GM19467 (cell line): ENCODE results near the gene ACTA2.

Experiments
- ATAC-seq: cut with Tn5 transposase; IDR thresholded peaks from one replicate; pipeline ENCODE4 v1.9.1; 2021; ENCODE audit warnings: mild to moderate bottlenecking, moderate library complexity; ENCODE audit not compliant: unreplicated experiment

ACTA2 gene

DNA sequence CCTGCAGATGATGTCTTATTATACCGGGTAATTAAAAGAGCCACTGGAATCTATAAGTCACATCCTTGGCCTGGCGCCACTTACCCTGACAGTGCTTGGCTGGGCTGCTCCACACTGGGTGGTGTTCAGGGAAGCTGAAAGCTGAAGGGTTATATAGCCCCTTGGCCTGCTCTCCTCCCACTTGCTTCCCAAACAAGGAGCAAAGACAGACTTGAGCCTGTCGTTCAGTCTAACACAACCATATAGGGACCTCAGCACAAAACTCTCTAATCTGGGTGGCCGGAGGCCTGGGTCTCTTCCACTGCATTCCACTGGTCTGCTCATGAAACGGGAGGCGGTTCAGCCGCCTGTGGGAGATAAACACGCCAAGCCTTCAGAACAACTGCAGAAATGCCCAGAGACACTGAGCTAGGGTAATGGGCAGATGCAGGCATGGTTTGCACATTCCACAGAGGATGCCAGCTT is at the start of gene ACTA2:
TSS of gene ACTA2 (minus strand) at position 127 of the 465 bp plus-strand sequence. CDS start 3,843 bp downstream, outside the sequence.
- no peak for ATAC-seq

DNA sequence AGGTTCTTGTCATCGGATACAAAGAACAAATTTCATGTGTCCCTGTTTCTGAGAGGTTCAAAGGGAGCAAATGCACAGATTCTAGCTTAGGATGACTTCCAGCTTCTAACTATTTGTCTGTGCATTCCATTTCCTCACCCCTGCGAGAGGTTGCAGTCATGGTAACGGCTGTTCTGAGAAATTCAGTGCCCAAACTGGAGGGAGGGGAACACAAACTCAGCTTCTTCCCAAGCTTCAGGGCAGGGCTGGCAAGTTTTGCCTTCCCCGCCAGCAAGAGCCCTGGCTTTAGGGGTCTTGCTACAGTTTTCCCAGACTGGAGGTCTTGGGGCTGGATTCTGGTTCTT is 49.1 kb upstream of the ACTA2 start:
- no peak for ATAC-seq

DNA sequence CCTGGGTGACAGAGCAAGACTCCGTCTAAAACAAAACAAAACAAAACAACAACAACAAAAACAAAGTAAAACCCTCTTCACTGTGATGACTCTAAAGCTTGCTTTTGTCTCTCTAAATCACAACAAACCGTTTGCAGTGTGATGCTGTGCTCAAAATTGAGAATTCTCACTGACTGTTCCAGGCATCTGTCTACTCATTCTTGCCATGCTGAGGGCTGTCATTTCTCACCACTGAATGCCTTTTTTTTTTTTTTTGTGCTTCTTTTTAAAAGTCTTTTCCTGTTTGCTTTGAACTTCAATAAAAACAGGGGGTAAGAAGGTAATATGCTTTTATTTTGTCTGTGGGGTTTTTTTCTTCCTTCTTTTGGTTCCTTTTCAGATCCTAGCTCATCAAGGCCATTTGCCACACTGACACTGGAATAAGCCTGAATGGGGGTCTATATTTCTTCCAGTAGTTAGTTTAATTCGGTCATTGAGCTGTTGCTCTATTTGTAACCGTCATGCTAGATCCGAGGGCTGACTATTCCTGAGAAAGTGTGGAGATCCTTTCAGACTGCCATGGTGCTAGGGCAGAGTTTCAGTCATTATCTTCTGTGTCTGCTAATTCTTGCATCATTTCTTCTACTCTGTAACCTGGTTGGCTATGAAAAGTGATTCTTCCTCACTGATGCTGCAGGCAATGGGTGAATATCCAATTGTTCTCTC is 48.6 kb upstream of the ACTA2 start:
- peak; percentile 35 for ATAC-seq

DNA sequence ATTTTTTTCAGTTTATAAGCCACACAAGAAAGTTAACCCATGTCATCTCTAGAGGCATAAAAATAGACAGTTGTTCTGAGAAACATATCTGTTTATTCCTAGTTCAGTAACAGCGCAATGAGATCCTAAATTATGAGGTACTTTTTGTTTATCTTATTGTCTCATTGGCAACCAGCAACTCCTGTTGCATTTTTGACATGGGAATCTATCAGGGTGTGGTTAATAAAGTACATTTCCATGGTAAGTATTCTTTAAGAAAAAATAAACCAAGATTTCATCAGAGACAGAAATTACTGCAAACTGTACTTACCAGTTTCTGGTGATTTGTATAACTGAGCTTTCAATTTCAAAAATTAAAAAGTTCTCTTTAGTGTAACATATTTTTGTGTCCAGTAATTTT is 47.1 kb upstream of the ACTA2 start:
- no peak for ATAC-seq

DNA sequence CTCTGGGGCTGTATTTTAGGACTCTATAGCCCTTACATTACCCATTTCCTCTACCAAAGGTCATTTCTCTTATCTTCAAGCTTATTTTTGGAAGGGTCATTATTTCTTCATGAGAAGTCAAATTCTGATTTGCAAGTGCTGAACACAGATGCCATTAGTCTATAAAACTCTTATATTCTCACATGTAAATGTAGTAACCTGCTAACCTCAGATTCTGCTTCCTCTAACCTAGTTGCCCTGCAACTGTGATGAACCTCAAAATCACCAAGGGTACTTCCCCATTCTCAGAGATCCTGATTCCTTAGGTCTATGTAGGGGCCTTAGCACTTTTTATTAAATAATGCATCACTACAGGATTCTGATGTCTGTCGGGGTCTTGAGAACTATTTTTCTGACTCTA is 44.4 kb upstream of the ACTA2 start:
- no peak for ATAC-seq

DNA sequence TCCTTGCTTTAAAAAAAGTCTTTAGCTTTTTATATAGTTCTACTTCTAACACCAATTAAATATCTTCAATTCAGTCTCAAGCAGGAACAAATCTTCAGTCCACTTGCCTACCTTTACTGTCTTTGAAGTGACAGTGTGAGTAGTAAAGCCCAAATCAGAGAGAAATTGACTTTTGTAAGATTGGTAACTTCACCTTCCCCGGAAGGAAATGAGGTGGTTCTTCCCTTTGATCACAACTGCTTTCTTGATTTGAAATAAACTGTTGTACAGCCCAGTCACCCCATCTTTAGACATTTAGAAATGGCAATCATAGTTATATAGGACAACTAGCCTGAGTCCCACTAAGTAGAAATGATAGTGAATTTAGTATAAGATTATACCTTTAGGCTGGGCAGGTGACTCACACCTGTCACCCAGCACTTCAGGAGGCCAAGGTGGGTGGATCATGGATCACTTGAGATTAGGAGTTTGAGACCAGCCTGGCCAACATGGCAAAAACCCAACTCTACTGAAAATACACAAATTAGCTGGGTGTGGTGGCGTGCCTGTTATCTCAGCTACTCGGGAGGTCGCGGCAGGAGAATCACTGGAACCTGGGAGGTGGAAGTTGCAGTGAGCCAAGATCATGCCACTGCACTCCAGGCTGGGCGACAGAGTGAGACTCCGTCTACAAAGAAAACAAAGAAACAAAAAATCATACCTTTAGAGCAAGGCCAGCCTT is 42.7 kb upstream of the ACTA2 start:
- no peak for ATAC-seq

DNA sequence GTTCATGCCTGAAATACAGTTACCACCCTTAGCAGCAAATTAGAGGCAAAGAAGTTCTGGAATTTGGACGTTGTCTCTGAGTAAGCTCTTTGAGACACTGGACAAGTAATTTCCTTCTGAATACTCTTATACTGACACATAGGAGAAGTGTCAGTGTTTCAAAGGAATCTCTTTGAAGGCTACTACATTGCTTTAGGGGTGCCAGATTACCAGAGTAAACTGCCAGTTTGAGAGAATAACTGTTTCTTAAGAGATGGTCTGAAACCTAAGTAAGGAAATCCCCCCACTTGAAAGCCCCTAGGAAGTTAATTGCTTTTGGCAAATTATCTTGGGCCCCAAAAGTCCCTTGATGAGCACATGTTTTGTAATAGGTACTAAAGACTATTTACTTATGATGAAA is 41.4 kb upstream of the ACTA2 start:
- no peak for ATAC-seq

DNA sequence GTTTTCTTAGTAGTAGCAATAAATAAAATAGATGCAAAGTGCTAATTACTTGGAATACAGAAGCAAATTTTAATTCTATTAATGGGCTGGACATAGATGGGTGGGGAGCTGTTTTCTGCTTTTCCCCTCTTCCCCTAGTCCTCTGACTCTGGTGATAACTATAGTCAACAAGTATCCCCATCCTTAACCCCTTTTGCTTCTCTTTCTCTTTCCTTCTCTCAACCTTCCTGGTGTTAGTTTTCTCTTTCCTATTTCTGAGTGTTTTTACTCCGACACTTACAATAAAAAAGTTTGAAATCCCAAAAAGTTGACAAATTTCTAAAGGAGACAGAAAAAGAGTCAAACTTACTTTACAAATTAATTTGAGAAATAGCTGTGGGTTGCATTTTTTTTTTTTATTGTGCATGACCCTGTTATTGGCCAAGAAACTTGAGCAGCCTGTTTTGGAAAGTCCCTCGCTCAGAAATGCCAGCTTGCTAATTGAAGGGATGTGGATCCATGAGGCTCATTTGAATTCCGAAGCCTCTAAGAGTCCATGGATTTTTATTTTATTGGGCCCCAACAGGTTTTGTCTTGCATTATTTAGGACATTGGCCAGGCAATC is 40.5 kb upstream of the ACTA2 start:
- ATAC-seq, result no peak

DNA sequence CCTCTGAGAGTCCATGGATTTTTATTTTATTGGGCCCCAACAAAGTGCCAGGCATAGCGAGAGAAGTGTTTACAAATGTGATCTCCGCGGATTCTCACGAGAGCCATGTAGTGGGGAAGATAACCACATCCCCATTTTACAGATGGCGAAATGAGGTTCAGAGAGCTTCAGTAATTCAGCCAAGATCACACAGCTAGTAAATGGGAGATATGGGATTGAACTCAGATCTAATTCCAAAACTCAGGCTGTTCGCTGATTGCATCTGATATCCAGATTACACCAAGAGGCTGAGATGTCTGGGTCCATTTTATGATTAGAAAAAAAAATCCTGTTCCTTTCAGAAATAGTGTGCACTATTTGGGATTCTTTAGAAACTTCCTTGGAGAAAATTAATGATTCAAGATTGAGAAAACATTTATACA is 39.3 kb upstream of the ACTA2 start:
- no peak for ATAC-seq

DNA sequence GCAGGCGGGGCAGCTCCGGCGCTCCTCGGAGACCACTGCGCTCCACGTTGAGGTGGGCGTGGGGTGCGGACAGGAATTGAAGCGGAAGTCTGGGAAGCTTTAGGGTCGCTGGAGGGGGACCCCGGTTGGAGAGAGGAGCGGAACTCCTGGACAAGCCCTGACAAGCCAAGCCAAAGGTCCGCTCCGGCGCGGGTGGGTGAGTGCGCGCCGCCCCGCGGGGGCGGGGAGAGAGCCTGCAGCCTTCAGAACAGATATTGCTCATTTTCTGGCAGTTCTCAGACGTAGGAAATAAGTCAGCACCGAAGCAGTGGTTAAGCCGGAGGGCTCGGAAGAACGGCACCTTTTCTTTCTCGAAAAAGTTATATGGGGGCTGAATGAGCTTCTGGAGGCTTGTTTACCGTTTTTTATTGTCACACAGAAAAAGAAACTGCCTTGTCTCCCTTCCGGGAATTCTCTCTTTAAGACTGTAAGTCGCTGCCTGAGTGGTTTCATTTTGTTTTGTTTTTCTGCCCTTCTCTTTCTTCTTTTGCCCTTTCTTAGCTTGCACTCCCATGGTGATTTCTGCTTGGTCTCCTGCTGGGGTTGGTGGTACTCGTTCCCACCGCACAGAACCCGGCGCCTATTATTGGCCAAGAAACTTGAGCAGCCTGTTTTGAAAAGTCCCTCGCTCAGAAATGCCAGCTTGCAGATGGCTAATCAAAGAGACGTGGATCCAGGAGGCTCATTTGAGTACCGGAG is 38.8 kb upstream of the ACTA2 start:
- ATAC-seq, result peak; percentile 34

DNA sequence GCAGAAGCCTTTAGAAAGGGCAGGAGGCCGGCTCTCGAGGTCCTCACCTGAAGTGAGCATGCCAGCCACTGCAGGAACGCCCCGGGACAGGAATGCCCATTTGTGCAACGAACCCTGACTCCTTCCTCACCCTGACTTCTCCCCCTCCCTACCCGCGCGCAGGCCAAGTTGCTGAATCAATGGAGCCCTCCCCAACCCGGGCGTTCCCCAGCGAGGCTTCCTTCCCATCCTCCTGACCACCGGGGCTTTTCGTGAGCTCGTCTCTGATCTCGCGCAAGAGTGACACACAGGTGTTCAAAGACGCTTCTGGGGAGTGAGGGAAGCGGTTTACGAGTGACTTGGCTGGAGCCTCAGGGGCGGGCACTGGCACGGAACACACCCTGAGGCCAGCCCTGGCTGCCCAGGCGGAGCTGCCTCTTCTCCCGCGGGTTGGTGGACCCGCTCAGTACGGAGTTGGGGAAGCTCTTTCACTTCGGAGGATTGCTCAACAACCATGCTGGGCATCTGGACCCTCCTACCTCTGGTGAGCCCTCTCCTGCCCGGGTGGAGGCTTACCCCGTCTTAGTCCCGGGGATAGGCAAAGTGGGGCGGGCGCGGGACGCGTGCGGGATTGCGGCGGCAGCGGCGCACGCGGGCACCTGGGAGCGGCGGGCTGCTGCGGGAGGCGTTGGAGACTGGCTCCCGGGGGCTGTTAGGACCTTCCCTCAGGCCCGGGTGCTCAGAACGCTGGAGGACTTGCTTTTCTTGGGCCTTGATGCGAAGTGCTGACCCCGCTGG is 38.0 kb upstream of the ACTA2 start, which contains the start of gene FAS:
TSS of gene FAS (plus strand) at position 415 of the 777 bp plus-strand sequence. CDS start at position 494, 79 bp downstream.
- peak; percentile 48 for ATAC-seq

DNA sequence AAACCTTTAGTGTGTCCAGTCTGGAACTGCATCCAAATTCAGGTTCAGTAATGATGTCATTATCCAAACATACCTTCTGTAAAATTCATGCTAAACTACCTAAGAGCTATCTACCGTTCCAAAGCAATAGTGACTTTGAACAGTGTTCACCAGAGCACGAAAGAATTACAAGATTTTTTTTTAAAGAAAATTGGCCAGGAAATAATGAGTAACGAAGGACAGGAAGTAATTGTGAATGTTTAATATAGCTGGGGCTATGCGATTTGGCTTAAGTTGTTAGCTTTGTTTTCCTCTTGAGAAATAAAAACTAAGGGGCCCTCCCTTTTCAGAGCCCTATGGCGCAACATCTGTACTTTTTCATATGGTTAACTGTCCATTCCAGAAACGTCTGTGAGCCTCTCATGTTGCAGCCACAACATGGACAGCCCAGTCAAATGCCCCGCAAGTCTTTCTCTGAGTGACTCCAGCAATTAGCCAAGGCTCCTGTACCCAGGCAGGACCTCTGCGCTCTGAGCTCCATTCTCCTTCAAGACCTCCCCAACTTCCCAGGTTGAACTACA is 37.3 kb upstream of the ACTA2 start:
- ATAC-seq, result peak; percentile 11

DNA sequence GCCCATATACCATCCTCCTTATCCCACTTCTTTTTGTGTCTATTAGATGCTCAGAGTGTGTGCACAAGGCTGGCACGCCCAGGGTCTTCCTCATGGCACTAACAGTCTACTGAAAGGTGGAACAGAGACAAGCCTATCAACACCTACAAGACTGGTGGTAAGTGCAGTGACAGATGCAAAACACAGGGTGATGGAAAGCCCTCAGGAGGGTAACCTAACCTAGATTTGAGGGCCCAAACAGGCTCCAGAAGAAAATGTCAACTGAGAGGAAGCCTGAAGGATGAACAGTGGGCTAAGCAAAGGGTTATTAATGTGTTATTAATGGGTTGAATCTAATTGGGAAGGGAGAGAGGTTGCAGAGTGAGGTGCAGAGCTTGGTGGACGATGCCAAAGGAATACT is 36.9 kb upstream of the ACTA2 start:
- ATAC-seq, result no peak

DNA sequence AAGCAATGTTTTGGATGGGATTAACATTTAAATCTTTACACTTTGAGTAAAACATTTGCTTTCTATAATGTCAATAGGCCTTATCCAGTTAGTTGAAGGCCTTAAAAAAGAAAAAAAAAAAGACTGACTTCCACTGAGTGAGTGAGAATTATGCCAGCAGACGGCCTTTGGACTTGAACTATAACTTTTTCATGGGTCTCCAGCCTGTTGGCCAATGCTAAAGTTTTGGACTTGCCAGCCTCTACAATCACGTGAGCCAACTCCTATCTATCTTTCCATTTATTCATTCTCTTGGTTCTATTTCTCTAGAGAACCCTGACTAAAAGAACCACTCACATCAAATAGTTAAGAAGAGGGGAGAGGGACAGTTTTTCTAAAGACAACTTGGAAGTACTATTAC is 35.3 kb upstream of the ACTA2 start:
- no peak for ATAC-seq

DNA sequence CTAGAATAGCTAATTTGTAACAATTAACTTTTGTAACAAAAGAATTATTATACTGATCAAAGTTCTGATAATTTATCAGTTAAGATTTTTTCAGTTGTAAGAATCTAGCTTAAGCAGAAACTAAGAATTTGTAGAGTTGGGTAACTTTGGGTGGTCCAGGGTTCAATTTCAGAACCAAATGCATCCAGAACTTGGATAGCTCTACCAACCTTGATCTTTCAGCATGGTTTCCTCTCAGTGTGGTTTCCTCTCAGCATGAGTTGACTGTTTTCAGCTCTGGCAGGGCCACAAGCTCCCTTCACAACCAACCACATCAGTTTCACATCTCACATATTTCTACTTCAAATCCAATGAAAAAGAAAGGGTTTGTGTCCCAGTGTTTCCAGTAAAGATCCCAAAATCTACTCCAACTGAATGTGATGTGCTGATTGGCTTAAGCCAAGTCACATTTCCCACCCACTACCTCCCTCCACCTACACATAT is 34.7 kb upstream of the ACTA2 start:
- no peak for ATAC-seq

DNA sequence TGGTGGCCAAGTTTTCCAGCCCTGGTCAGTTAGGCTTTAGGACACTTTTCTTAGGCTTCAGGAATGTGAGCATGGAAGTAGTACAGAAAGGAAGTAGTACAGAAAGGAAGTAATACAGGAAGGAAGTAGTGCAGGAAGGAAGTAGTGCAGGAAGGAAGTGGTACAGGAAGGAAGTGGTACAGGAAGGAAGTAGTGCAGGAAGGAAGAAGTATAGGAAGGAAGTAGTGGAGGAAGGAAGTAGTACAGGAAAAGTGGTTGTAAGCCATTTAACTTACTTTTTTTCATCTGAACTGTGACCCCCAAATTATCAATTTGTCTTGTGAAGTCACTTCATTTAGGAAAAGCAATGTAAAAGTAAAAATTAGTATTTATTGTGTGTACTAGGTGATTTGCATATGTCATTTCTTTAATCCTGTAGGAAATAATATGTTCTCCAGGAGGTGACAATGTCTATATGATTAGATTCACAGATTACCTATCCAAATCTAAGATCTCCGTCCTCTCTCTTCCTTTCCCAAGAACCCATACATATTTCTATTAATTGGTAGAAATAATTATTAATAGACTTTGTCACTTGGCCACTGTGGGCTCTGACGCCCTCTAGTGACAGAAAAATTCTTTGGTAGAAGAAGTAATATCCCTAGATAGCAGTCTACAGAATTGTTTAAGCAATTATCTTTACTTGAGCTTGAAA is 34.1 kb upstream of the ACTA2 start:
- ATAC-seq, result no peak

DNA sequence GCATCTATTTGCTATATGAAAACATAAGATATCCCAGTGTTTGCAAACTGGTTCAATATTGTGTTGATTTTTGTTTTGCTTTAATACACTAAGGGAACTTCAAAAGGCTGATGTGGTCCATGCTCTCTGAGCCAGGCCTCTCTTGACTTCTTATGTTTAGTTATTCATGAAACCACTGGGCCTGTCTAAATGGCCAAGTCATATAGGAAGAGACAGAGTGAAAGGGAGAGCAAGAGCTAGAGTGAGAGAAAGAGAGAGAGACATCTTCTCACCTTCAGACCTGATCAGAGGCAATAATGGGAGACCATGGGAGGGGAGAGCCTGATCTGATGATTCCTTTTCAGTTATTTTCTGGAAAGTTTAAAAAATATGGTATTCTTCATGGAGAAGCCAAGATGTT is 32.0 kb upstream of the ACTA2 start:
- ATAC-seq, result no peak

DNA sequence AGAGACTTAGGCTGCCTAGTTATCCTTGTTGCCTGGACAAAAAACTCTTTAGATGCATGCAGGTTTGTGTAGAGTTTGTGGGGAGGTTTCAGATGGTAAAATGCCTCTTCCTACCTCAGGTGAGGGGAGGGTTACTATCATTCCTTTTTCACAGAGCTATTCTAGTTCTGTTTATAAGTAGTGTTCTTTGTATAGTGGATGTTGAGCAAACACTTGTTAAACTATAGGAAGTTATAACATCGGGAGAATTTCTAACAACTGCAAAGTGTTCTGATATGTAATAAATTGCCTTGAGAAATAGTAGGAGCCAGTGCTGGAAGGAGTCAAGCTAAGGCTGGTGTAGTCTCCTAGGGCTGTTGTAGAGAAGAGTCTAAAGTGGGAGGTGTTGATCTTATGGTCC is 31.4 kb upstream of the ACTA2 start:
- no peak for ATAC-seq

DNA sequence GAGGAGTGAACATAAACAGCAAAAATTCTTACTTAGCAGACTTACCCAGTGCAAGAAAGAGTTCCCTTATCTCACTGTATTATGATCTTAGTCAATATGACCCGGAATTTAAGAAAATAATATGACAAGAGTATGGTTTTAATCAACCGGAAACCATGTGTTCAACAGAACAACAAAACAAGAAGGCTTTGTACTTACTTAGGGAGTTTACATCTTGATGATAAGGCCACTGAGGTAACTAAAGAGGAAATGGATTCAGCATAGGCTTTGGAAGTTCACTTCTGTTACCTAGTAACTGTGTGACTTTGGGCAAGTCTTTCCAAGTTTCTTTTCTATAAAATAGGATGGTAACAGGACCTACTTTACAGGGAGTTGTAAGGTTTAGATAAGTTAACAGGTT is 30.6 kb upstream of the ACTA2 start:
- no peak for ATAC-seq
